ENCODE results near the gene PLK3. TPM values are rescaled to one million over a fixed set of nuclear protein-coding genes. Genes with fewer than 3 reads are reported as not detected.

Gene PLK3
- total and polyA plus RNA-seq, 7 experiments from 2014 or later = 30.5 to 456 (median 118) TPM

- Histone ChIP-seq H3K9me3 (ENCODE audit: control insufficient read depth in 2 of 3, low read length in 3 of 3) (no peaks in the 10 kb centered on the region), H3K27ac (ENCODE audit: low read depth, low read length) (no peak overlapping the region), H3K27me3 (ENCODE audit: control insufficient read depth in 2 of 2, insufficient read depth in 2 of 2, low read length in 2 of 2) (no peaks in the 10 kb centered on the region), H3K4me3 (ENCODE audit: low read length) (no peak overlapping the region), H3K36me3 (ENCODE audit: control insufficient read depth in 2 of 3, insufficient read depth in 3 of 3, low read length in 3 of 3) (peaks cover 0 to 20% (median 0%) of the 10 kb centered on the region in 3 experiments), H3K4me1 (ENCODE audit: control insufficient read depth in 2 of 2, insufficient read depth in 2 of 2, low read length in 2 of 2) (no peaks in the 10 kb centered on the region)
- Mint-ChIP-seq H3K27ac (no peak overlapping the region), H3K4me3 (no peak overlapping the region), H3K4me1 (peaks cover 0 to 9% (median 2%) of the 10 kb centered on the region in 7 donors), H3K27me3 (no peaks in the 10 kb centered on the region), H3K36me3 (peaks cover 5 to 43% (median 22%) of the 10 kb centered on the region in 5 donors), H3K9me3 (no peaks in the 10 kb centered on the region)
- POLR2A ChIA-PET = no interaction called here
- ATAC-seq (no peak), DNase-seq (no peak)
- CTCF ChIA-PET = no interaction called here
- intact Hi-C loops (cut with micrococcal nuclease) = no loop called here
Measured at GRCh38 chr1:44851308-44851707, 51.1 kb downstream of the PLK3 start.

- no peak overlapping the region for H3K4me3 ChIP-seq (ENCODE audit: low read length)
- H3K36me3 ChIP-seq (ENCODE audit: control insufficient read depth in 2 of 3, insufficient read depth in 3 of 3, low read length in 3 of 3) = peaks cover 0 to 28% (median 0%) of the 10 kb centered on the region in 3 experiments
- no peaks in the 10 kb centered on the region for H3K9me3 Mint-ChIP-seq
- no peak overlapping the region for H3K27ac ChIP-seq (ENCODE audit: low read depth, low read length)
- no peak for DNase-seq
- ChIA-PET CTCF (interaction anchor here (0.9 kb wide), 1 partner anchor 122 kb away, joined by 3 read pairs; the partner anchor contains the start of gene RNU5D-1), POLR2A (no interaction called here)
- no peak overlapping the region for H3K4me3 Mint-ChIP-seq
- peaks cover 5 to 52% (median 31%) of the 10 kb centered on the region in 5 donors for H3K36me3 Mint-ChIP-seq
- intact Hi-C loops (cut with micrococcal nuclease) = no loop called here
- no peaks in the 10 kb centered on the region for H3K27me3 Mint-ChIP-seq
- no peaks in the 10 kb centered on the region for H3K4me1 ChIP-seq (ENCODE audit: control insufficient read depth in 2 of 2, insufficient read depth in 2 of 2, low read length in 2 of 2)
- H3K27ac Mint-ChIP-seq = peak overlapping the region in 1 of 9 donors; percentile 41
- ATAC-seq = no peak
- H3K4me1 Mint-ChIP-seq = peaks cover 0 to 9% (median 2%) of the 10 kb centered on the region in 7 donors
- H3K9me3 ChIP-seq (ENCODE audit: control insufficient read depth in 2 of 3, low read length in 3 of 3) = no peaks in the 10 kb centered on the region
- H3K27me3 ChIP-seq (ENCODE audit: control insufficient read depth in 2 of 2, insufficient read depth in 2 of 2, low read length in 2 of 2) = no peaks in the 10 kb centered on the region
Measured at GRCh38 chr1:44853201-44853600, 53.0 kb downstream of the PLK3 start.

- intact Hi-C loops (cut with micrococcal nuclease) = no loop called here
- H3K27ac Mint-ChIP-seq = no peak overlapping the region
Measured at GRCh38 chr1:44854970-44855369, 54.8 kb downstream of the PLK3 start.

More at GRCh38 chr1:44854970-44855369, 54.8 kb downstream of the PLK3 start:
- no peak for ATAC-seq
- Histone ChIP-seq H3K4me1 (ENCODE audit: control insufficient read depth in 2 of 2, insufficient read depth in 2 of 2, low read length in 2 of 2) (no peaks in the 10 kb centered on the region), H3K27me3 (ENCODE audit: control insufficient read depth in 2 of 2, insufficient read depth in 2 of 2, low read length in 2 of 2) (no peaks in the 10 kb centered on the region), H3K9me3 (ENCODE audit: control insufficient read depth in 2 of 3, low read length in 3 of 3) (no peaks in the 10 kb centered on the region), H3K27ac (ENCODE audit: low read depth, low read length) (no peak overlapping the region), H3K4me3 (ENCODE audit: low read length) (no peak overlapping the region), H3K36me3 (ENCODE audit: control insufficient read depth in 2 of 3, insufficient read depth in 3 of 3, low read length in 3 of 3) (peaks cover 0 to 19% (median 0%) of the 10 kb centered on the region in 3 experiments)
- Mint-ChIP-seq H3K9me3 (no peaks in the 10 kb centered on the region), H3K36me3 (peaks cover 5 to 49% (median 28%) of the 10 kb centered on the region in 5 donors), H3K27me3 (no peaks in the 10 kb centered on the region), H3K4me1 (peaks cover 0 to 4% (median 2%) of the 10 kb centered on the region in 7 donors), H3K4me3 (no peak overlapping the region)
- CTCF ChIA-PET = no interaction called here
- POLR2A ChIA-PET = no interaction called here
- DNase-seq = no peak

Other genes starting within 250 kb of the PLK3 start
- 1 to 10 TPM; 1.6 to 3.5 (median 1.9) TPM for gene TMEM53, start 125.9 kb upstream of the PLK3 start, total RNA-seq
- gene TMEM53, start 125.9 kb upstream of the PLK3 start, polyA plus RNA-seq = 1 to 10 TPM; 2.9 to 3.5 TPM
- gene ARMH1, start 125.7 kb upstream of the PLK3 start, total RNA-seq = 100 to 1,000 TPM in 1 of 5 experiments, 10 to 100 TPM in 4; 65.8 to 205 (median 87.0) TPM
- 10 to 100 TPM; 32.8 to 41.0 TPM for gene ARMH1, start 125.7 kb upstream of the PLK3 start, polyA plus RNA-seq
- gene RNU5D-1, start 69.2 kb upstream of the PLK3 start, total RNA-seq = not detected
- gene RNU5D-1, start 69.2 kb upstream of the PLK3 start, polyA plus RNA-seq = not detected
- 10 to 100 TPM in 1 of 5 experiments, 1 to 10 TPM in 2, under 1 TPM in 2; 0.32 to 69.3 (median 1.1) TPM for gene KIF2C, start 60.5 kb upstream of the PLK3 start, total RNA-seq
- gene KIF2C, start 60.5 kb upstream of the PLK3 start, polyA plus RNA-seq = under 1 TPM in 1 of 2 donors, not detected in 1; 0.52 TPM
- 1,000 to 10,000 TPM; 2,000 to 3,409 (median 3,025) TPM for gene RPS8, start 24.8 kb upstream of the PLK3 start, total RNA-seq
- 1,000 to 10,000 TPM in 1 of 2 donors, 100 to 1,000 TPM in 1; 954 to 1,486 TPM for gene RPS8, start 24.8 kb upstream of the PLK3 start, polyA plus RNA-seq
- gene BEST4, start 12.2 kb upstream of the PLK3 start, total RNA-seq = 1 to 10 TPM in 2 of 5 experiments, under 1 TPM in 3; 0.77 to 1.4 (median 0.96) TPM
- gene BEST4, start 12.2 kb upstream of the PLK3 start, polyA plus RNA-seq = under 1 TPM in 1 of 2 donors, not detected in 1; 0.72 TPM
- gene DYNLT4, start 7.0 kb downstream of the PLK3 start, total RNA-seq = 1 to 10 TPM in 2 of 5 experiments, under 1 TPM in 3; 0.31 to 9.7 (median 0.87) TPM
- under 1 TPM in 1 of 2 donors, not detected in 1; 0.47 TPM for gene DYNLT4, start 7.0 kb downstream of the PLK3 start, polyA plus RNA-seq
- gene BTBD19, start 8.1 kb downstream of the PLK3 start, total RNA-seq = 10 to 100 TPM; 11.2 to 47.2 (median 13.5) TPM
- gene BTBD19, start 8.1 kb downstream of the PLK3 start, polyA plus RNA-seq = under 1 TPM; 0.07 to 0.28 TPM
- gene PTCH2, start 42.9 kb downstream of the PLK3 start, total RNA-seq = 1 to 10 TPM; 1.3 to 2.8 (median 1.4) TPM
- gene PTCH2, start 42.9 kb downstream of the PLK3 start, polyA plus RNA-seq = under 1 TPM in 1 of 2 donors, not detected in 1; 0.06 TPM
- 10 to 100 TPM; 13.0 to 29.0 (median 17.8) TPM for gene EIF2B3, start 186.2 kb downstream of the PLK3 start, total RNA-seq
- 10 to 100 TPM; 19.4 to 32.0 TPM for gene EIF2B3, start 186.2 kb downstream of the PLK3 start, polyA plus RNA-seq
- 10 to 100 TPM; 38.8 to 53.7 (median 42.2) TPM for gene HECTD3, start 210.9 kb downstream of the PLK3 start, total RNA-seq
- 10 to 100 TPM; 12.2 to 26.9 TPM for gene HECTD3, start 210.9 kb downstream of the PLK3 start, polyA plus RNA-seq
- gene UROD, start 211.9 kb downstream of the PLK3 start, total RNA-seq = 10 to 100 TPM; 40.7 to 72.8 (median 58.1) TPM
- gene UROD, start 211.9 kb downstream of the PLK3 start, polyA plus RNA-seq = 10 to 100 TPM; 90.5 to 91.3 TPM

Data from naive thymus-derived CD4-positive, alpha-beta T cell (primary cell).